Measurements from ENCODE around the gene SERPINA6.

The SERPINA6 gene

GRCh38 chr14:94334872-94335271 lies 11.7 kb upstream of the SERPINA6 start:
- peak; percentile 36 for DNase-seq (ENCODE audit: low read depth)
- H3K4me3 ChIP-seq (ENCODE audit: low read depth, low read length): no peak overlapping the region
- no peak for TF ChIP-seq CTCF (conservative IDR thresholded peaks at IDR 0.05; ENCODE audit: low read depth, low read length)

GRCh38 chr14:94332587-94332986 lies 9.5 kb upstream of the SERPINA6 start:
- no peak for TF ChIP-seq CTCF (conservative IDR thresholded peaks at IDR 0.05; ENCODE audit: low read depth, low read length)
- DNase-seq (ENCODE audit: low read depth): no peak
- H3K4me3 ChIP-seq (ENCODE audit: low read depth, low read length): no peak overlapping the region

- no peak for DNase-seq (ENCODE audit: low read depth)
- TF ChIP-seq CTCF (conservative IDR thresholded peaks at IDR 0.05; ENCODE audit: low read depth, low read length): no peak
- no peak overlapping the region for H3K4me3 ChIP-seq (ENCODE audit: low read depth, low read length)
Measured at GRCh38 chr14:94332063-94332583, 9.0 kb upstream of the SERPINA6 start.

GRCh38 chr14:94331462-94331861 lies 8.3 kb upstream of the SERPINA6 start:
- no peak for TF ChIP-seq CTCF (conservative IDR thresholded peaks at IDR 0.05; ENCODE audit: low read depth, low read length)

GRCh38 chr14:94330857-94331256 lies 7.7 kb upstream of the SERPINA6 start:
- TF ChIP-seq CTCF (conservative IDR thresholded peaks at IDR 0.05; ENCODE audit: low read depth, low read length): no peak
- no peak overlapping the region for H3K4me3 ChIP-seq (ENCODE audit: low read depth, low read length)
- DNase-seq (ENCODE audit: low read depth): no peak

More at GRCh38 chr14:94331462-94331861, 8.3 kb upstream of the SERPINA6 start:
- H3K4me3 ChIP-seq (ENCODE audit: low read depth, low read length): no peak overlapping the region
- no peak for DNase-seq (ENCODE audit: low read depth)

- no peak for TF ChIP-seq CTCF (conservative IDR thresholded peaks at IDR 0.05; ENCODE audit: low read depth, low read length)
- no peak overlapping the region for H3K4me3 ChIP-seq (ENCODE audit: low read depth, low read length)
- DNase-seq (ENCODE audit: low read depth): no peak
Measured at GRCh38 chr14:94330432-94330831, 7.3 kb upstream of the SERPINA6 start.

- no peak for TF ChIP-seq CTCF (conservative IDR thresholded peaks at IDR 0.05; ENCODE audit: low read depth, low read length)
- no peak for DNase-seq (ENCODE audit: low read depth)
- H3K4me3 ChIP-seq (ENCODE audit: low read depth, low read length): no peak overlapping the region
Measured at GRCh38 chr14:94329857-94330256, 6.7 kb upstream of the SERPINA6 start.
